HepG2 (cell line): Measurements from ENCODE around the gene NDUFB10. TPM values are rescaled to one million over a fixed set of nuclear protein-coding genes. Genes with fewer than 3 reads are reported as not detected.

ENCODE experiments used
- ATAC-seq: fragments of 200-7000 bp; cut with Tn5 transposase; 3 replicates; pipeline ENCODE4 v1.9.1; 2020; ENCODE audit warnings: mild to moderate bottlenecking, moderate library complexity
- BruUV-seq: library from RNA; stranded (reverse); fragments of 400-500 nt; replicated peaks from 2 replicates; lab custom pipeline; 2021; lab: Mats Ljungman, UMichigan
- CTCF ChIA-PET: fragments of 300-600 bp; formaldehyde crosslinking; extraction: SDS; loops from one replicate; lab custom pipeline; 2021; ENCODE audit warnings: low total read pairs, inconsistent platforms, low intra/inter-chr PET ratio; lab: Yijun Ruan, JAX
- POLR2A ChIA-PET: fragments of 350-600 bp; sonication (Branson Sonifier 250); formaldehyde crosslinking; loops from one replicate; lab custom pipeline; 2020; ENCODE audit warnings: antibody characterized with exemption, inconsistent platforms; lab: Yijun Ruan, JAX
- DNase-seq: peaks from one replicate; pipeline ENCODE4 v3.0.0-alpha.2; 2015; ENCODE audit warnings: low spot score
- FAIRE-seq: peaks from 3 replicates; lab custom pipeline; 2011; peaks lifted over from hg19 to GRCh38; lab: Jason Lieb, UNC
- H2AFZ ChIP-seq: one replicate; pipeline ENCODE4 v1.6.1; 2011; ENCODE audit warnings: low read length, inconsistent platforms
- H3K27ac ChIP-seq: fragments of 300-600 bp; 3 replicates; pipeline ENCODE4 v1.8.0; 2011; ENCODE audit warnings: mixed run types, mild to moderate bottlenecking, mixed read lengths, low read length, inconsistent platforms; ENCODE audit not compliant: insufficient read depth; ENCODE audit errors: extremely low read length
- H3K27me3 ChIP-seq, 2 experiments: fragments of 200-600 bp in 1 of 2; 2 replicates in 1 of 2; 3 replicates in 1 of 2; pipeline versions ENCODE4 v1.6.0 to v1.8.0; 2011; ENCODE audit warnings: low read length in 2 of 2, mild to moderate bottlenecking in 2 of 2, moderate library complexity in 2 of 2, inconsistent platforms in 1 of 2; ENCODE audit not compliant: insufficient read depth in 2 of 2, control insufficient read depth in 1 of 2
- H3K36me3 ChIP-seq, 2 experiments: fragments of 200-600 bp in 1 of 2; replicated peaks in 1 of 2; 2 replicates in 1 of 2; 3 replicates in 1 of 2; pipeline versions ENCODE4 v1.5.1 to v1.8.0; 2011; ENCODE audit warnings: low read length in 2 of 2, inconsistent platforms in 1 of 2; ENCODE audit not compliant: insufficient read depth in 2 of 2, control insufficient read depth in 1 of 2
- H3K4me1 ChIP-seq: 2 replicates; pipeline ENCODE4 v1.5.1; 2012; ENCODE audit warnings: low read length, inconsistent platforms; ENCODE audit not compliant: insufficient read depth
- H3K4me2 ChIP-seq: 2 replicates; pipeline ENCODE4 v1.6.0; 2011; ENCODE audit warnings: low read depth, low read length, inconsistent platforms
- H3K4me3 ChIP-seq, 3 experiments: fragments of 200-600 bp in 1 of 3; sonication (generic), shearing (Covaris generic) in 1 of 3; replicated peaks in 1 of 3; 2 replicates each; pipeline ENCODE4 v1.5.1; 2011 to 2016; ENCODE audit warnings: low read length in 3 of 3, inconsistent platforms in 2 of 3, low read depth in 2 of 3, mild to moderate bottlenecking in 2 of 3, control low read depth in 1 of 3, mixed read lengths in 1 of 3; ENCODE audit not compliant: insufficient read depth in 1 of 3
- H3K79me2 ChIP-seq: one replicate; pipeline ENCODE4 v1.6.1; 2011; ENCODE audit warnings: low read length, inconsistent platforms; ENCODE audit not compliant: insufficient read depth
- H3K9ac ChIP-seq: 2 replicates; pipeline ENCODE4 v1.6.0; 2011; ENCODE audit warnings: mild to moderate bottlenecking, low read depth, low read length, inconsistent platforms; ENCODE audit not compliant: insufficient read depth
- H3K9me3 ChIP-seq: 2 replicates; pipeline ENCODE4 v1.5.1; 2012; ENCODE audit warnings: mild to moderate bottlenecking, low read length
- H4K20me1 ChIP-seq: 2 replicates; pipeline ENCODE4 v1.6.0; 2011; ENCODE audit warnings: inconsistent platforms, mild to moderate bottlenecking, low read length, moderate library complexity; ENCODE audit not compliant: insufficient read depth
- BRD4 ChIP-seq: sonication (generic); formaldehyde crosslinking; IDR thresholded peaks from 2 replicates; pipeline ENCODE4 v1.4.0; 2020; ENCODE audit warnings: missing genetic modification reagents
- DNMT3B ChIP-seq: conservative IDR thresholded peaks from 2 replicates; pipeline ENCODE4 v1.6.1; 2016; ENCODE audit warnings: missing biosample characterization, control low read depth
- DR1 ChIP-seq: sonication (generic); formaldehyde crosslinking; IDR thresholded peaks from 2 replicates; pipeline ENCODE4 v1.8.0; 2021; ENCODE audit warnings: mild to moderate bottlenecking, missing genetic modification reagents, inconsistent platforms
- JUNB ChIP-seq: sonication (generic); formaldehyde crosslinking; IDR thresholded peaks from 2 replicates; pipeline ENCODE4 v1.8.0; 2022; ENCODE audit warnings: missing genetic modification reagents, mild to moderate bottlenecking, borderline replicate concordance
- PHF8 ChIP-seq: sonication (generic); formaldehyde crosslinking; IDR thresholded peaks from 2 replicates; pipeline ENCODE4 v1.5.0; 2020; ENCODE audit warnings: missing genetic modification reagents
- SRY ChIP-seq: sonication (generic); formaldehyde crosslinking; IDR thresholded peaks from 2 replicates; pipeline ENCODE4 v1.8.0; 2022; ENCODE audit warnings: mild to moderate bottlenecking, missing genetic modification reagents
- ZNF354B ChIP-seq: sonication (generic); formaldehyde crosslinking; IDR thresholded peaks from 2 replicates; pipeline ENCODE4 v1.8.0; 2022; ENCODE audit warnings: mild to moderate bottlenecking, missing genetic modification reagents
- ZNF577 ChIP-seq: sonication (generic); formaldehyde crosslinking; IDR thresholded peaks from 2 replicates; pipeline ENCODE4 v1.4.0; 2020; ENCODE audit warnings: mild to moderate bottlenecking, low read depth, missing genetic modification reagents, borderline replicate concordance
- ZNF878 ChIP-seq: sonication (generic); formaldehyde crosslinking; IDR thresholded peaks from 2 replicates; pipeline ENCODE4 v1.8.1; 2023; ENCODE audit warnings: mild to moderate bottlenecking, missing genetic modification reagents, moderate library complexity
- WGBS: methylation state at CpG from one replicate; pipeline ENCODE4 v1.1.6; 2017; ENCODE audit warnings: low lambda C conversion rate; 5-methylcytosine and 5-hydroxymethylcytosine counted together
- in situ Hi-C: cut with HindIII; loops from 2 replicates; pipeline ENCODE4 v1.10.0; 2017; ENCODE audit warnings: low pct_unique_long_range_greater_than_20kb; ENCODE audit not compliant: extremely low pct_ligation_motif_present
- intact Hi-C: fragments of 100-400 bp; cut with micrococcal nuclease; formaldehyde crosslinking; loops from one replicate; pipeline ENCODE4 v1.10.0; 2022; ENCODE audit not compliant: unreplicated experiment
- polyA plus RNA-seq, 8 experiments: library from polyadenylated mRNA; depleted of rRNA in 3 of 8; stranded (reverse) in 7 of 8; unstranded in 1 of 8; fragments of >200 nt; fragmentation: Illumina TruSeq in 4 of 8; extraction: Trizol in 4 of 8; gene quantifications; 2 replicates each; pipeline versions ENCODE4 v1.2.1 to v1.2.3, GENCODE V29; 2011 to 2016; ENCODE audit warnings: low read depth in 4 of 8, missing spikeins in 1 of 8, mixed read lengths in 1 of 8; ENCODE audit not compliant: insufficient read depth in 1 of 8
- total RNA-seq, 5 experiments: library from RNA; depleted of rRNA; stranded (reverse); fragments of >200 nt; fragmentation: Illumina TruSeq; extraction: Trizol; gene quantifications; 2 replicates each; pipeline ENCODE4 v1.2.3, GENCODE V29; 2016; ENCODE audit warnings: low read depth in 1 of 5
- TF ChIP-seq, protein P1 (sequence below): sonication (generic); formaldehyde crosslinking; IDR thresholded peaks from 2 replicates; pipeline ENCODE4 v1.8.0; 2022; ENCODE audit warnings: low read depth, missing genetic modification reagents
- TF ChIP-seq, protein P2 (sequence below): sonication (generic); formaldehyde crosslinking; IDR thresholded peaks from 2 replicates; pipeline ENCODE4 v1.4.0; 2020; ENCODE audit warnings: mild to moderate bottlenecking, missing genetic modification reagents
- TF ChIP-seq, protein P3 (sequence below): sonication (generic); formaldehyde crosslinking; IDR thresholded peaks from 2 replicates; pipeline ENCODE4 v1.8.0; 2022; ENCODE audit warnings: missing genetic modification reagents, low read depth, mild to moderate bottlenecking, borderline replicate concordance

The NDUFB10 gene
- total and polyA plus RNA-seq, 2 of the 13 experiments (the other 11 are each of a cell fraction or from before 2014, with no cell fraction given): 68.6 to 157 TPM

DNA sequence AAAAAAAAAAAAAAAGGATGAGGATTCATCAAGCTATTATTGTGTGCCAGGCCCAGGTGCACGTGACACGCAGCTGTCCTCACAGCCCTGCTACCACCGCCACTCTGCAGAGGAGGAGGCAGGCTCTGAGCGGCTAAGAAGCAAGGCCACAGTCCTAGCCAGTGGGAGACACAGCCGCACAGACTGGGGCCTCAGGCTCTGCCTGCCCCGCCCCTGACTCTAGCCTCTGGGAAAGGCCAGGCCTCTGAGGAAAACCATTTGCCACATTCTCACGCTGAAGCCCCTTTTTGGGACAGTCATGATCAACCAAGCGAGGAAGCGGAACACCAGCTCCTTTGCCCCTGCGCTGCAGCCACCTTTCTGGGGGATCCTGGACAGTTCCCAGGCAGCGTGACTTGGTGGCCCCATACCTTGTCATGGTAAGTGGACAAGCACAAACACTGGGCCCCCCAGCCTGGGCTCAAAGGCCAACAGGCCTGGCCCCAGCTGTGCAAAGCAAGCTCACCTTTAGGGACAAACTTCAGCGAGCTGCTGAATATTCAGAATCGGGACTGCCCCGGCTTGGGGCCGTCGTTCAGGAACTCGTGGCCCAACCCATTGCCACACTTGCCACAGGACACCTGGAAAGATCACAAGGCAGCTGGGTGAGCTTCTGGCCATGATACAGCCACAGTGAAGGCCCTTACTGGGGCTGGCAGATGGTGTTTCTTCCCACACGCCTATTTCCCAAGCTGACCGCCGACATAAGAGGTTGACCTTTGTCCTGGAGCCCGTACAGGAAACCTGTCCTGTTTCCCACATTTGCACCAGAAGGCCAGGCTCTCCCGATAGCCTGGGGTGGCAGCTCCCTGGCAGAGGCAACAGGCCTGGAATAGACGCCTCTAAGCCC lies 18.8 kb upstream of the NDUFB10 start:
- peaks cover 72% of the 10 kb centered on the region for H3K4me1 ChIP-seq
- DNase-seq (peak; percentile 87), ATAC-seq (peak; percentile 65), FAIRE-seq (peak; percentile 70)
- no peaks in the 10 kb centered on the region for H3K9me3 ChIP-seq
- no peaks in the 10 kb centered on the region; the same call in 1 of the 2 replicates for H4K20me1 ChIP-seq
- CTCF ChIA-PET: no interaction called here
- peaks cover 26% of the 10 kb centered on the region for H3K79me2 ChIP-seq
- H2AFZ ChIP-seq: no peak overlapping the region
- peak overlapping the region; percentile 90 for H3K9ac ChIP-seq
- peak overlapping the region; percentile 96 for H3K27ac ChIP-seq
- peaks cover 7 to 24% of the 10 kb centered on the region in 2 experiments; a peak in 3 of 5 replicates for H3K36me3 ChIP-seq
- no TSS peak for BruUV-seq
- in situ Hi-C loops: no loop called here
- peak overlapping the region; percentile 96 for H3K4me2 ChIP-seq
- 1% methylated on average over 11 of the region's 23 CpGs for WGBS
- POLR2A ChIA-PET: interaction anchor here (0.7 to 5.8 kb wide), 38 partner anchors 8 to 329 kb away, joined by 3 to 139 read pairs (median 5); partner anchors contain the start of genes EME2, FAHD1, GFER and HAGH
- peak overlapping the region; percentile 93 to 97 (median 96); a peak in 5 of 6 replicates for H3K4me3 ChIP-seq
- no peaks in the 10 kb centered on the region for H3K27me3 ChIP-seq
- intact Hi-C loops: loop anchor here (2.0 kb wide), 1 partner anchor 18 kb away; the partner anchor contains the start of gene NDUFB10
- TF ChIP-seq BRD4 (peak; percentile 10; the same call in 1 of the 2 replicates), DR1 (CRISPR knock-in tag) (peak; percentile 61; the same call in 1 of the 2 replicates), ZNF878 (peak; percentile 75), JUNB (CRISPR knock-in tag) (no peak), ZNF354B (CRISPR knock-in tag) (no peak), PHF8 (no peak; the same call in 1 of the 2 replicates), DNMT3B (no peak), SRY (peak; percentile 36; the same call in 1 of the 2 replicates), ZNF577 (CRISPR knock-in tag) (no peak)
- TF ChIP-seq, protein P1, sequence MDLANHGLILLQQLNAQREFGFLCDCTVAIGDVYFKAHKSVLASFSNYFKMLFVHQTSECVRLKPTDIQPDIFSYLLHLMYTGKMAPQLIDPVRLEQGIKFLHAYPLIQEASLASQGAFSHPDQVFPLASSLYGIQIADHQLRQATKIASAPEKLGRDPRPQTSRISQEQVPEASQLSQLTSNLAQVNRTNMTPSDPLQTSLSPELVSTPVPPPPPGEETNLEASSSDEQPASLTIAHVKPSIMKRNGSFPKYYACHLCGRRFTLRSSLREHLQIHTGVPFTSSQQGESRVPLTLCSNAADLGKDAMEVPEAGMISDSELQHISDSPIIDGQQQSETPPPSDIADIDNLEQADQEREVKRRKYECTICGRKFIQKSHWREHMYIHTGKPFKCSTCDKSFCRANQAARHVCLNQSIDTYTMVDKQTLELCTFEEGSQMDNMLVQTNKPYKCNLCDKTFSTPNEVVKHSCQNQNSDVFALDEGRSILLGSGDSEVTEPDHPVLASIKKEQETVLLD (CRISPR knock-in tag): peak; percentile 42; the same call in 1 of the 2 replicates
- TF ChIP-seq, protein P2, sequence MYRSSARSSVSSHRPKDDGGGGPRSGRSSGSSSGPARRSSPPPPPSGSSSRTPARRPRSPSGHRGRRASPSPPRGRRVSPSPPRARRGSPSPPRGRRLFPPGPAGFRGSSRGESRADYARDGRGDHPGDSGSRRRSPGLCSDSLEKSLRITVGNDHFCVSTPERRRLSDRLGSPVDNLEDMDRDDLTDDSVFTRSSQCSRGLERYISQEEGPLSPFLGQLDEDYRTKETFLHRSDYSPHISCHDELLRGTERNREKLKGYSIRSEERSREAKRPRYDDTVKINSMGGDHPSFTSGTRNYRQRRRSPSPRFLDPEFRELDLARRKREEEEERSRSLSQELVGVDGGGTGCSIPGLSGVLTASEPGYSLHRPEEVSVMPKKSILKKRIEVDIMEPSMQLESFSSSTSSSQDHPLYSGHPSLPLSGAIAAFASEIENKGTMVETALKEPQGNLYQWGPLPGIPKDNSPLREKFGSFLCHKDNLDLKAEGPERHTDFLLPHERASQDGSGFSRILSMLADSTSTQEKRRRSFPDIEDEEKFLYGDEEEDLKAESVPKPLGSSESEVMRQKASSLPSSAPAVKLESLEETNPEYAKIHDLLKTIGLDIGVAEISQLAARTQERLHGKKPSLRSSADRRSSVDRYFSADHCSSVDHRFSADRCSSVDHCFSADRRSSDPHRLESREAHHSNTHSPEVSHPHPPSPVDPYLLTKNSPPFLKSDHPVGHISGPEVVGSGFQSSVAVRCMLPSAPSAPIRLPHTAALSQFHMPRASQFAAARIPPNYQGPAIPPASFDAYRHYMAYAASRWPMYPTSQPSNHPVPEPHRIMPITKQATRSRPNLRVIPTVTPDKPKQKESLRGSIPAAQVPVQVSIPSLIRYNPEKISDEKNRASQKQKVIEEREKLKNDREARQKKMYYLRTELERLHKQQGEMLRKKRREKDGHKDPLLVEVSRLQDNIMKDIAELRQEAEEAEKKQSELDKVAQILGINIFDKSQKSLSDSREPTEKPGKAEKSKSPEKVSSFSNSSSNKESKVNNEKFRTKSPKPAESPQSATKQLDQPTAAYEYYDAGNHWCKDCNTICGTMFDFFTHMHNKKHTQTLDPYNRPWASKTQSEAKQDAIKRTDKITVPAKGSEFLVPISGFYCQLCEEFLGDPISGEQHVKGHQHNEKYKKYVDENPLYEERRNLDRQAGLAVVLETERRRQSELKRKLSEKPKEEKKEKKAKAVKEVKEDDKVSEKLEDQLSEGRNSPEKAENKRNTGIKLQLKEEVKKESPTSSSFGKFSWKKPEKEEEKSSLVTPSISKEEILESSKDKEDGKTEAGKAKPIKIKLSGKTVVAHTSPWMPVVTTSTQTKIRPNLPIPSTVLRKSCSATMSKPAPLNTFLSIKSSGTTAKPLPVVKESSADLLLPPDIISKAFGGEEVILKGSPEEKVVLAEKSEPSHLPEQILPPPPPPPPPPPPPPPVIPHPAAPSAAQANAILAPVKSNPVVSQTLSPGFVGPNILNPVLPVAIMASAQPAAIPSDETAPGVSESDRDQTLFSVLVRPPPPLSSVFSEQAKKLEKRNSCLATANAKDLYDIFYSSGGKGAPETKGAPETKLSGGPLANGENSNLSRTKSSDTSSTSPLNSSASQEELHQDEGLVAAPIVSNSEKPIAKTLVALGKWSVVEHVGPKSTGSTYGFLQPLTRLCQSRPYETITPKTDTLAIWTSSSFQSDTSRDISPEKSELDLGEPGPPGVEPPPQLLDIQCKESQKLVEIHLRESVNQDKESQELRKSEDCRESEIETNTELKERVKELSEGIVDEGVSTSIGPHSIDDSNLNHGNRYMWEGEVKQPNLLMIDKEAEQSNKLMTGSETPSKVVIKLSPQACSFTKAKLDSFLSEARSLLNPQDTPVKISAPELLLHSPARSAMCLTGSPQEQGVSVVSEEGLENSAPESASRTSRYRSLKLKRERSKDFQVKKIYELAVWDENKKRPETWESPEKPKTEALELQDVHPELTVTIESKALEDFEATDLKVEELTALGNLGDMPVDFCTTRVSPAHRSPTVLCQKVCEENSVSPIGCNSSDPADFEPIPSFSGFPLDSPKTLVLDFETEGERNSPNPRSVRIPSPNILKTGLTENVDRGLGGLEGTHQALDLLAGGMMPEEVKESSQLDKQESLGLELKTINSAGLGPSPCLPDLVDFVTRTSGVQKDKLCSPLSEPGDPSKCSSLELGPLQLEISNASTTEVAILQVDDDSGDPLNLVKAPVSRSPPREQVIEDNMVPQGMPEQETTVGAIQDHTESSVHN (CRISPR knock-in tag): no peak
- TF ChIP-seq, protein P3, sequence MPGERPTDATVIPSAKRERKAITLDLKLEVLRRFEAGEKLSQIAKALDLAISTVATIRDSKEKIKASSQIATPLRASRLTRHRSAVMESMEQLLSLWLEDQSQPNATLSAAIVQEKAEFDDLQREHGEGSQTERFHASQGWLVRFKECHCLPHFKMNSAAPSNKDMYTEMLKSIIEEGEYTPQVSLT: no peak
